Middle frontal gyrus (tissue), 1 donor: ENCODE measurements around the gene RNF13.
"Not testable (repeated sequence)": the region's sequence is repeated elsewhere in the genome, so short reads cannot be mapped to it uniquely, and the experiment has no call there.

Source experiments
- DNase-seq: peaks from one replicate; pipeline ENCODE4 v3.0.0-alpha.2; 2015; ENCODE audit warnings: low spot score; ENCODE audit errors: extremely low spot score

The RNF13 gene

DNA sequence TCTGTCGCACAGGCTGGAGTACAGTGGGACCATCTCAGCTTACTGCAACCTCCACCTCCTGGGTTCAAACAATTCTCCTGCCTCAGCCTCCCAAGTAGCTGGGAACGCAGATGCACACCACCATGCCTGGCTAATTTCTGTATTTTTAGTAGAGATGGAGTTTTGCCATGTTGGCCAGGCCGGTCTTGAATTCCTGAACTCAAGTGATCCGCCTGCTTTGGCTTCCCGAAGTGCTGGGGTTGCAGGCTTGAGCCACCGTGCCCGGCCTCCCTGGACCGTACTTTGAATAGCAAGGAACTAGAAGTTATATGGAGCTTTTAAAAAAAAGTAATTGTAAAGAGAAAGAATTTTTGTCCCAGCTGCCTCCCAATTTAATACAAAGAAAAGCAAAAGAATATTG, 12.3 kb upstream of the RNF13 start:
- DNase-seq = no peak

DNA sequence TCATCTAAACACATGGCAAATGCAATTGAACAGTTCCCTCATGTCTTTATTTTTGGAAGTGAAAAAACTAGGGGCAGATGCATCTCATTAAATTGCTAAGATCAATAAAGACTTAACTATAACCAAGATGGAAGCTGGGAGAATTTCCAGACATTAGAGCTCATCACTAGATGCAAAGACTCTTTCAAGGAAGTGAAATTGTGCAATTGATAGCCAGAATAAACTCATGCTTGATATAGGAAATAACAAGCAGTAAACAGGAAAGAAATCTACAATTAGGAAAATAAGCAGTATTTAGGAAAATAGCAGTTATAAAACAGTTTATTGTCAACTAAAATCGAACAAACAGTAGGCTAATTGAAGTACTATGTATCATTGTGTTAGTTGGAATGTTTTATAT, 11.8 kb upstream of the RNF13 start:
- DNase-seq = no peak

DNA sequence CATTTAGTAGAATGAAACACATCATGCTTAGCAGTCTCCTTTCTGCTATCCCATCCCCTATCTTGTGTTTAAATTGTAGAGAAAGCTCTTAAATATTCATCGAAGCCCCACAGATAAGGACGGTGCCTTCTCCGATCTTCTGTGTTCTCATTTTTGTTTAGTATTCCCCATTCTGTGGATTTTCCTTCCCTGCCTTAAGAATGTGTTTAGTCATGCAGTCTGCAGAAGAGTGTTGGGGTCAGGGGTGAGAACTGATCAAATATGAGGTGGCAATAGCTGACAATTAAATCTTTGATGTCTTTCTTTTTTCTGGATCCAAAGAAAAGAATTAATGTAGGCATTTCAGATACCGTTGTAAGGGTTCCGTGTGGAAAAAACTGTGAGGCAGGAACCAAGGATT, 11.4 kb upstream of the RNF13 start:
- no peak for DNase-seq

DNA sequence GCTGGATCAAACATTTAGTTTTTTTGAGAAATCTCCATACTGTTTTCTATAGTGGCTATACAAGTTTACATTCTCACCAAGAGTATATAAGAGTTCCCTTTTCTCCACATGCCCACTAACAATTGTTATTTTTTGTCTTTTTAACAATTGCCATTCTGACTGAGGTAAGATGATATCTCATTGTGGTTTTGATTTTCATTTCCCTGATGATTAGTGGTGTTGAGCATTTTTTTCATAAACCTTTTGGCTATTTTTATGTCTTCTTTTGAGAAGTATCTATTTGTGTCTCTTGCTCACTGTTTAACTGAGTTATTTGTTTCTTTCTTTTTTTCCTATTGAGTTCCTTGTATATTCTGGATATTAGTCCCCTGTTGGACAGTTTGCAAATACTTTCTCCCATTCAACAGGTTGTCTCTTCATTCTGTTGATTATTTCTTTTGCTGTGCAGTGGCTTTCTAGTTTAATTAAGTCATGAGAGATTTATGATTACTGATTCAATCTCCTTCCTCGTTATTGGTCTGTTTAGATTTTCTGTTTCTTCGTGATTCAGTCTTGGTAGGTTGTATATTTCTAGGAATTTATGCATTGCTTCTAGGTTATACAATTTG, 6.7 kb upstream of the RNF13 start:
- no peak for DNase-seq

DNA sequence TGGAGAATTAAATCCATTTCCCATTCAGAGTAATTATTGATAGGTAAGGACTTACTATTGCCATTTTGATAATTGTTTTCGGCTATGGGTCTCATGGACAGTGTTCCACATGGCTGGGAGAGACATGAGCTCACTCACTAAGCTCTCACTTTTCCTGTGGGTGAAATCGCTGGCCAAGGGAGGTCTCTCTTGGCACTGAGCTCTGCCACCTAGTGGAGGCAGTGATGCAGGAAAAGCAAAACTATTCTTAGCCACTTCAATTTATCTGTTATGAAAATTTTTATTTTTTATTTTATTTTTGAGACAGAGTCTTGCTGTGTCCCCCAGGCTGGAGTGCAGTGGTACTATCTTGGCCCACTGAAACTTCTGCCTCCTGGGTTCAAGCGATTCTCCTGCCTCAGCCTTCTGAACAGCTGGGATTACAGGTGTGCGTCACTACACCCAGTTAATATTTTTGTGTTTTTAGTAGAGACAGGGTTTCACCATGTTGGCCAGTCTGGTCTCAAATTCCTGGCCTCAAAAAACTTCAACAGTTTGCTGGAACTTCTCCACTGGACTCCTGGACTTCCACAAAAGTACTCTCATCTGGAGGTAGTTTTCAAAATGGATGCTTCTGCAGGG, 4.7 kb upstream of the RNF13 start:
- DNase-seq = no peak

DNA sequence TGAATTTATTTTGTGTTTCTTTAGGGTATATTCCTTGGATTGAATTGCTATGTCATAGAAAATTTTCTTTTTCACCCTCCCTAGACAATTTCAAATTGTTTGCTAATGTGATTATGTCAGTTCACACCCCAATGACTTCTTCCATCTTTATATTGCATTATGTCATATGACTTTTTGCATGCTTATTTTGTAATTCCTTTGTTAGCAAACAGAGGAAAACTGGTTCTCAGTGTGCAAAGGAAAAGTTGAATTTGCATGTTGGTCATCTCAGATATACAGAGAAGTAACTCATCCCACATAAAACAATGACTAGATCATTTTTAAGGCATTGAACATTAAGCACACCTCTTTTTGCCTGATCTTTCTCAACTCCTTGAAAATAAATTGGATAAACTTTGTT, 3.3 kb upstream of the RNF13 start:
- DNase-seq = no peak

DNA sequence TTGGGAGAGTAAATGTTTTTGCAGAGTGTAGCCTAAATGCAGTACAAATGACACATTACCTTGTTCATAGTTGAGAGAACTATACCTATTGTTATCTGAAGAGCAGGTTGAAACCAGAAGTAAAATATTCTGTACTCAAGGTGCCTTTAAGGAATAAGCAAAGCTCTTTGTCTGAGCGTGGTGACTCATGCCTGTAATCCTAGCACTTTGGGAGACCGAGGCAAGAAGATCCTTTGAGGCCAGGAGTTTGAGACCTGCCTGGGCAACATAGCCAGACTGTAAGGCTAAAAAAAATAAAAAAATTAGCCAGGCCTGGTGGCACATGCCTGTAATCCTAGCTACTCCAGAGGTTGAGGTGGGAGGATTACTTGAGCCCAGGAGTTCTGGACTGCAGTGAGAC, 2.2 kb upstream of the RNF13 start:
- no peak for DNase-seq

DNA sequence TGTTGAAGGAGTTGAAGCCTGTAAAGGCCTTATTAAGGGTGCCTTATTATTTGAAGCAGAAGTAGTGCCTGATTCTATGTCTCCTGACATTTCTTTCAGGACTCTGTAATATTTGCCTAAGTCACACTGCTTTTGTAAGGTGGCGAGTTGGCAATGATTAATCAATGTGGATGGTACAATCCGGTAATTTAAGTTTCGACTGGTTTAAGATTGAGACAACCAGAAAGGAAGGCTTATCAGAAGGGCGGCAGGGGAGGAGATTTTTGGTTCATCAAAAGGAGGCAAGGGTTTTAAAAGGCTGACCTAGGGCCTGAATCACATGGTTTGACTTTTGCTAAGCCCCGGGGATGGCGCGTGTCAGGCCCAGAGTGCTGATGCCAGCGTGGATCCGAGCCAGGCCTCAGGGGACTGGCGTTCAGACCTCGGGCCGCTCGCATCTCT, 830 bp upstream of the RNF13 start:
- no peak for DNase-seq

DNA sequence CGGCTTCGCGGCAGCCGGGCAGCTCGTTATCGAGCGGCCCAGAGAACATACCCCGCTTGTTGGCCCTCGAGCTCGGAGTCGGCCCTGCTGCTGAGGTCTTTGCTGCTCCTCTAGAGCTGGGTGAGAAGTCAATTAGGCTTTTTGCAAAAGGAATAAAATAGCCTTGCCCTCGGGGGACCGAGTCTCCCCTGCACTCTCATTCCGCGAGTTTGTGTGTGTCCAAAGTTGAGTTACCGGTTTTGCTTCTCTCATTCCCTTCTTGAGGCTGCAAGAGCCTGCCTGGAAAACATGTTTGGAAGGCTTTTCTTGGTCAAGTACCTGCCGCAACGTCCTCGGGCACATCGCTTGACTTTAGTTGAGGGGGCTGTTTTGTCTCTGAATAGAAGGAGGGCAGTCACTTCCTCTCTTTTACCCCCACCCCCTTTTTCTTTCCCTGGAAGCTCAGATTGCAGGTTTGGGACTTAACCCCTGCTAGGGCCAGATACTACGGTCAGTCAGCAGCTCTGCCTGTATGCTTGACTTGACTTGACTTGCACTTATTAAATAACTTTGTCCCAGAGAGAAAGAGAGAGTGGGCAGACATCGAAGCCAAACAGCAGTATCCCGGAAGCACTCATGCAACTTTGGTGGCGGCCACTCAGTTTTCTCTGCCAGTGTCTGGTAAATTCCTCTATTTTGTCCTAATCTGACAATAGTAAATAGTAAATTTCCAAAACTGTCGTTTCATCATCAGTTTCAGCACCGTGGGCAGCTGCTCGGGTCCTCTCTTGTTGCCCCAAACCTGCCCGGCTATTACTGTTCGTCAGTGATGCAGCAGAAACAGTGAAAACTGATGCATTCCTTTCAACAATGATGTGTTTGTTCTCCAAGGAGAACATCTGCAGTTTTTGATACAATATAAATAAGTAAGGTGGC, 609 bp downstream of the RNF13 start:
- peak; percentile 31 for DNase-seq

DNA sequence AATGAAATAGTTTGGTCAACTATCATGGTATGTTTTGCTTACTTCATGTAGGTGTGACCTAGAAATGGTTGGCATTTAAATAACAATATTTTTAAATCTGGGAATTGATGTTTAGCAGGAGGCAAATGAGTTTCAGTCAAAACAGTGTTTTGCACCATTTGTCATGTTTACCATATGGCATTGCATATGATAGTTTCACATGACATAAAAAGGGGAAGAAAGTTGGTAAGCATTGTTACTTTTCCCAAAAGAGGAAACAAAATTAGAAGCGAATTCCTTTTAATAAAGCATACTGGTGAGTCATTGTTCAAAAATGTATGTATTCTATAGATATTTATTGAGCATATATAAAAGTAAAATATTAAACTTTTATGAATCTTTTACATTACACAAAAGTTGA, 2.3 kb downstream of the RNF13 start:
- no peak for DNase-seq

DNA sequence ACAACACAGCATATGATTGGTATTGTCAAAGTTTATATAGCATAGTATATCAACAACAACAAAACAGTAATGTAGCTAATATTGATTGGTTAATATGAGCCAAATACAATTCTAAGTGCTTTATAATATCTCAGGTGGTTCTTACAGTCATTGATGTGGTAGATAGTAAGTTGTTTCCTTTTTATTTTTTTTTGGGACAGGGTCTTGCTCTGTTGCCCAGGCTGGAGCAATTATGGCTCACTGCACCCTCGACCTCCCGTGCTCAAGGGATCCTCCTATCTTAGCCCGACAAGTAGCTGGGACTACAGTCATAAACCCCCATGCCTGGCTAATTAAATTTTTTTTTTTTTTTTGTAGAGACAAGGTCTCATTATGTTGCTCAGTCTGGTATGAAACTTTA, 2.7 kb downstream of the RNF13 start:
- no peak for DNase-seq

DNA sequence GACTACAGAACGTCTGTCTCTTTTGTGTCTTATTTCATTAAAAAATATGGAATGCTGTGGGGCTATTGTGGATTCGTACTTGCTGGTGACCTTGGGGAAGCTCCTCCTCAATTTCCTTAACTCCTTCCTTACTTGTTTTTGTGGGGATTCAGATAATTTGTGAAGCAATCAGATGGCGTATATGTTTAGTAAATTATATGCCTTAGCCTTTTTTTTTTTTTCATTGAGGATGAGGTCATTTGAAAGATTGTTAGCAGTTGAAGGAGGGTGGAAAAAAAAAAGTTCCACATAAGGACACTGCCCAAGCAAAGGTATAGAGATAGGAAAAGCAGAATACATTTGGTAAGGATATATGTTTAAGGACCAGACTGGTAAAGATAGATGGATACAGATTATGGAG, 3.3 kb downstream of the RNF13 start:
- no peak for DNase-seq

DNA sequence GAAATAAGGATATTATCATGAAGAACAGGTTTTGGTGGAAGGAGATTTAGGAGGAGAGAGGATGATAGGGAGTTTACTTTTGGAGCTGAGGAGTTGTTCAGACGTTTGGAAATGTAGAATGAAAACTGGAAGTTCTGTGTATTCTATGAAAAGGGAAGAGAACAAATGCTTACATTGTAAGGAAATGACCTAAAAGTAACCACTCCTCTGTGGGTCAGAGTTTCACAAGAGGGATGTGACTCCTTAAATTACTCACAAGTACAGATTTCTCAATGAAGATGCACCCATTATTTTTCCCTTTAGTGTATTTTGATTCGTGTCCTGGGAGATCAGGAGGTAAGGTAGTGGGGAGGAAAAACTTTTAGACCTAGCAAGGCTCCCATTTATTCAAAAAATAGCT, 4.0 kb downstream of the RNF13 start:
- no peak for DNase-seq

DNA sequence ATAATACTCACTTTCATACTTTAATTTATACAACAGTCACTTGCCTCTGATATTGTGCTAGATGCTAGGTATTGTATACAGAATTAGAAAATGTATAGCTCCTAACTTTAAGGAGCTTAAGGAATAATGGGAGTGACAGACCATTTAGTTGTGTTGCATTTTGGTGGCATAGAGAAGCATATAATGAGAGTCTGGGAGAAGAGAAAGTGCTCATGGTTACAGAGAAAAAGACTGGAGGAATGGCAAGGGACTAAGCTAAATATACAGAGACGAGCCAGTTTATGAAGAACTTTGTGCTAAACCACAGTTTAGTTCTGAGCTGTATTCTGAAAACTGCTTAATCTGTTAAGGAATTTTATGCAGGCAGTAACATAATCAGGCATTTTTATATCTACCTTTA, 6.4 kb downstream of the RNF13 start:
- no peak for DNase-seq

DNA sequence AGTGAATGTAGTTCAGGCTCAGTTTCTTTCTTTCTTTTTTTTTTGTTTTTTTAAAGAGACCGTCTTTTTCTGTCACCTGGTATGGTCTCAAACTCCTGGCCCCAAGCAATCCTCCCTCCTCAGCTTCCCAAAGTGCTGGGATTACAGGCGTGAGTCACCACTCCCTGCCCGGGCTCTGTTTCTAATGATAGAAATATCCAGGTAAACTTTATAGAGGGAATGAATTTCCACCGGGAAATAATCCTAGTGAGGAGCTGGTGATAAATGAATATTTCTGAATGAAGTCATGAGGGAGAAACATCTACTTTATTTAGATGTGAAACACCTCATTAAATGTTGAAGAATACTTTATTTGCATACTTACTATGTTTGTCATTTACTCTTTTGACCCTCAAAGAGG, 7.2 kb downstream of the RNF13 start:
- DNase-seq = no peak

DNA sequence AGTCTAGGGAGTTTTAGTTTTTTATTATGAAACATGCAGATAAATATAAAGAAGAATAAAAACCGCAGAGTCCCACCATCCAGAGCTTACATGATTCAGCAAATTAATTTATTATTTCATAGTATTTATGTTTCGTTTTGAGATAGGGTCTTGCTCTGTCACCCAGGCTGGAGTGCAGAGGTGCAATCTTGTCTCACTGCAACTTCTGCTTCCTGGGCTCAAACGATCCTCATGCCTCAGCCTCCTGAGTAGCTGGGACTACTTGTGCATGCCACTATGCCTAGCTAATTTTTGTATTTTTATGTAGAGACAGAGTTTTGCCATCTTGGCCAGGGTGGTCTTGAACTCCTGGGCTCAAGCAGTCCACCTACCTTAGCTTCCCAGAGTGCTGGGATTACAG, 13.6 kb downstream of the RNF13 start:
- DNase-seq = no peak

DNA sequence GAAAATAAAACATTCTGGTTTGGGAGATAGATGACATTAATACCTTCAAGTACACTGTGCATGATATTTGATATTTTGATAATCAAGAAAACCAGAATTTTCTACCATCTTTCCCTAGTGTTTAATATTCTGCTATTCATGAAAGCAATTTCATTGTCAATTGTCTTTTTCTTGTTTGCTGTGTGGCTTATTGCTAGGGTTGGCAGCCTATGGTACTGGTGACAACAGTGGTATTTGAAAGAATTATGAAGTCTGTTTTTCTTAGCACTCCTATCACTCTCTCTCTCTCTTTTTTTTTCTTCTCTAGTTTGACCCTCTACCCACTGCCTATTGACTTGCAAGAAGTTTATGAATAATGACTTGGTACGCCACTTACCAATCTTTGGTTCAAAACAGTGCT, 15.4 kb downstream of the RNF13 start:
- no peak for DNase-seq

DNA sequence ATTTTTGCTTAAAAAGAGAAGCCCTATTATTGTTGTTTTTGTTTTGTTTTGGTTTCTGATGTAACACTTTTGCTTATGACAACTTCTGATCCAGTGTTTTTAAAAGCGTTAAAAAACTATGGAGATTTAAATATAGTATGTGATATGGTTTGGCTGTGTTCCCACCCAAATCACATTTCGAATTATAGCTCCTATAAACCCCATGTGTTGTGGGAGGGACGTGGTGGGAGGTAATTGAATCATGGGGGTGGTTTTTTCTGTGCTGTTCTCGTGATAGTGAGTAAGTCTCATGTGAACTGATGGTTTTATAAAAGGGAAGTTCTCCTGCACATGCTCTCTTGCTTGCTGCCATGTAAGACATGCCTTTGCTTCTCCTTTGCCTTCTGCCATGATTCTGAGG, 16.6 kb downstream of the RNF13 start:
- DNase-seq = not testable (repeated sequence)

DNA sequence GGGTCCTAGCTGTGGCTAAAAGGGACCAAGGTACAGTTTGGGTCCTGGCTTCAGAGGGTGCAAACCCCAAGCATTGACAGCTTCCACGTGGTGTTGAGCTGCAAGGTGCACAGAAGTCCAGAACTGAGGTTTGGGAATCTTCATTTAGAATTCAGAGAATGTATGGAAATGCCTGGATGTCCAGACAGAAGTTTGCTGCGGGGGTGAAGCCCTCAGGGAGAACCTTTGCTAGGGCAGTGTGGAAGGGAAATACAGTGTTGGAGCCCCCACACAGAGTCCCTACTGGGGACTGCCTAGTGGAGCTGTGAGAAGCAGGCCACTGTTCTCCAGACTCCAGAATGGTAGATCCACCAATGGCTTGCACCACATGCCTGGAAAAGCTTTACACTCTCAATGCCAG, 17.9 kb downstream of the RNF13 start:
- DNase-seq = no peak

DNA sequence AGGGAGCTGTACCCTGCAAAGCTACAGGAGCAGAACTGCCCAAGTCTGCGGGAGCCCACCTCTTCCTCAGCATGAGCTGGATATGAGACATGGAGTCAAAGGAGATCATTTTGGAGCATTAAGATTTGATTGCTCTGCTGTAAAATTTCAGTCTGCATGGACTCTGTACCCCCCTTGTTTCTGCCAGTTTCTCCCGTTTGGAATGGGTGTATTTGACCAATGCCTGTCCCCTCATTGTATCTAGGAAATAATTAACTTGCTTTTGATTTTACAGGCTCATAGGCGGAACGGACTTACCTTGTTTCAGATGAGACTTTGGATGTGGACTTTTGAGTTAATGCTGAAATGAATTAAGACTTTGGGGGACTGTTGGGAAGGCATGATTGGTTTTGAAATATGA, 18.3 kb downstream of the RNF13 start:
- no peak for DNase-seq

DNA sequence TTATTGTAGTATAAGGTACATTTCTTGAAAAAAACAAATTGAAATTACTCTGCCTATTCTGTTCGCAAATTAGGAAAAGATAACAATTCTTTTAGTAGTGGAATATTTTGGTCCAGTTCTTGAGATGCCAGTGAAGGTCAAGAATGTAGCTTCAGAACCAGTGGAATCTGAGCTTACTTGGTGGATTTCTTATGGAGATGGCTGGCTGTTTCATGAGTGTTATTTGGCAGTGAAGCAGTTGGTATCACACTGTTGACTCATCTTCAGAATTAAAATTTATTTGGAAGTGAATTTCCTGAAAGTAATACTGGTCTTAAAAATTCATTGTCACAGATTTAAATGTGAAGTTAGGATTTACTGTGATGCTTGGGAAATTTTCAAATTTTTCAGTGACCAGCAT, 19.1 kb downstream of the RNF13 start:
- no peak for DNase-seq

DNA sequence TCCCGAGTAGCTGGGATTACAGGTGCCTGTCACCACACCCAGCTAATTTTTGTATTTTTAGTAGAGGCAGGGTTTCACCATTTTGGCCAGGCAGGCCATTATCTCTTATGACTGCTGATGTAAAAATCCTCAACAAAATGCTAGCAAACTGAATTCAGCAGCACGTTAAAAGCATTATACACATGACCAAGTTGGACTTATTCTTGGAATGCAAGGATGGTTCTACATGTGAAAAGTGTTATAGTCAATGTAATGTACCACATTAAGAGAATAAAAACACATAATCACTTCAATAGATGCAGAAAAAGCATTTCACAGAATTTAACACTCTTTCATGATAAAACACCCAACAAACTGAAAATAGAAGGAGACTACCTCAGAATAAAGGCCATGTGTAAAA, 20.2 kb downstream of the RNF13 start:
- no peak for DNase-seq

DNA sequence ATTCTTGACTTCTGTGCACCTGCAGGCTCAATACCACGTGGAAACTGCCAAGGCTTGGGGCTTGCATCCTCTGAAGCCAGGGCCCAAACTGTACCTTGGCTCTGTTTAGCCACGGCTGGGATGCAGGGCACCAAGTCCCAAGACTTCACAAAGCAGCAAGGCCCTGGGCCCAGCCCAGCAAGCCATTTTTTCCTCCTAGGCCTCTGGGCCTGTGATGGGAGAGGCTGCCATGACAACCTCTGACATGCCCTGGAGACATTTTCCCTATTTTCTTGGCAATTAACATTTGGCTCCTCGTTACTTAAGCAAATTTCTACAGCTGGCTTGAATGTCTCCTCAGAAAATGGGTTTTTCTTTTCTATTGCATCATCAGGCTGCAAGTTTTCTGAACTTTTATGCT, 25.5 kb downstream of the RNF13 start:
- DNase-seq = not testable (repeated sequence)
